CD4-positive, alpha-beta T cell treated with Interleukin-1 beta for 1 hour (primary cell): ENCODE results near the gene CFAP410.
A peak's percentile ranks its signal among the peaks of the same experiment; 100 is the strongest.
"Not testable (repeated sequence)": the region's sequence is repeated elsewhere in the genome, so short reads cannot be mapped to it uniquely, and the experiment has no call there.

Source experiments
- DNase-seq, 2 donors: peaks; one replicate each; pipeline ENCODE4 v3.0.0-alpha.2; 2020 to 2022

The CFAP410 gene

DNA sequence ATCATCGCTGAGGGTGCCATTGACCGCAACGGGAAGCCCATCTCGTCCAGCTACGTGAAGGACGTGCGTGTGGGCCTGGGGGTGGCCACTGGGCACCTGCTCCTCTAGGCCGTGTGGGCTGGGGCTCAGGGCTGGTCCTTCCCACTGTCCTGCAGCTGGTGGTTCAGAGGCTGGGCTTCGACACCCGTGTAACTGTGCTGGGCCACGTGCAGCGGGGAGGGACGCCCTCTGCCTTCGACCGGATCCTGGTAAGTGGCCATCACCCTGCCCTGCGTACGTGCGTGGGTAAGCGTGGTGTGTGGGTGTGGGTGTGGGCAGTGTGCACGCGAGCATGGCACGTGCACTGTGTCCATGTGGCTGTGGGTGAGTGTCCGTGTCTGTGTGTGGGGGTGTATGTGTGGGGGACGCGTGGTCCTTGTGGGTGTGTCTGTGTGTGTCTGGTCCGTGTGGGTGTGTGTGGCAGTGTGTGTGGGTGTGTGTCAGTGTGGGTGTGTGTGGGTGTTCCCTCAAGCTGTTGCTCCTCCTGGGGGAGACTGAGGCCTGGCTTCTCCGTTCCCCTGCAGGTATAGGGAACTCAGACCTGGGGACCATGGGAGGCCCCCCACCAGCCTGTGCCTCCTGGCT, 22.8 kb downstream of the CFAP410 start:
- DNase-seq, result no peak

DNA sequence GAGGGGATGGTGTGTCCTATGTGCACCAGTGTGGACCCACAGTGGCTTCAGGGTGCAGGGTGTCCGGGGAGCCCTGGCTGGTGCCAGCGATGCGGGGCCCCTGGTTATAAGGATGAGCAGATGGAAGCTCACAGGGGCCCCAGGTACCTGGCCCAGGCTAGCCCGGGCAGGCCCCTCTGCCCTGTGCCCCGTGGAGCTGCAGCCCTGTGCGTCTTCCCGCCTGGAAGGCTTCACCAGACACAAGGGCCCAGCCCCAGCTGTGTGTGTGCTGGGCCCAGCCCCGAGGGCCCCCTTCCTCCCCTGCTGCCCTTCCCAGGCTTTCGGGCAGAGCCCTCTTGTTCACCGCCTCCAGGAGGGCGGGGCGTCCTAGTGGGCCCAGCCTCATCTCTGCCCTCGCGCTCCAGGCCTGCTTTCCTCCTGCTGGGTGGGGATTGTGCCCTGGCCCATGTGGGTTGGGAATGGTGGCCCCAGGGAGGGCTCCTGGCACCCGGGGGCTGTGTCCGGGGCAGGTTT, 23.4 kb downstream of the CFAP410 start:
- no peak for DNase-seq

DNA sequence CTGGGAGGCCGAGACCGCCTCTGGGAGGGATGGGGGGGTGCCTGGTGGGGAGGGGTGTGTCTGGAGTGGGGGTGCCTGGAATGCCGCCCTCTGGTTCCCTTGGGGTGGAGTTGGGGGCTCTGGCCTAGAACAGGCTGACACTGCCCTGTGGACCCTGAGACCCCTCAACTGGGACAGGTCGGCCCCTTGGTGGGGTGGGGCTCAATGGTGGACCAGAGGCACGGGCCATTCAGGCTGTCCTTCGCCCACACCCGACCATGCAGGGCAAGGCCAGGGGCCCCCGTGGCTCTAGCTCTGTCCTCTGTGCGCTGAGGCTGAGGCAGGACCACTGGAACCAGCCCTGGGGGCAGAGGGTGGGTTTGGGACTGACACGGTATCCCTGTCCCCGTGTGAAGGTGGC, 24.6 kb downstream of the CFAP410 start:
- no peak for DNase-seq

DNA sequence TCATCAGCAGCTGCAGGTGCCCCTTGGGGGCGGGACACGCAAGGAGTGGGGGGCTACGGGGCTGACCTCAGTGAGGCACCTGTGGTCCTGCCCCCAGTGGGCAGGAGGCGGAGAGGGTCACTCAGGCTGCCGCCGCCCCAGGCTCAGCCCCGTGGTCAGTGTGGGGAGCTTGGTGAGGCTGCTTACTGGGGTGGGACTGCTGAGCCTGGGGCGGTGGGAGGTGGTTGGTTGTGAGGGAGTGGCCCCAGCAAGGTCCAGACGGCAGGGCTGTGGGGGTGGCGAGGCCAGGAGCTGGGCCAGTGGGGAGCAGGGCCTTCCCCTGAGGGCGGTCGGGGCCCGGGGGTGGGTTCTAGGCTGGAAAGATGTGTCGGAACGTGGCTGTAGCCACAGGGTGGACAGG, 25.1 kb downstream of the CFAP410 start:
- DNase-seq, result no peak

DNA sequence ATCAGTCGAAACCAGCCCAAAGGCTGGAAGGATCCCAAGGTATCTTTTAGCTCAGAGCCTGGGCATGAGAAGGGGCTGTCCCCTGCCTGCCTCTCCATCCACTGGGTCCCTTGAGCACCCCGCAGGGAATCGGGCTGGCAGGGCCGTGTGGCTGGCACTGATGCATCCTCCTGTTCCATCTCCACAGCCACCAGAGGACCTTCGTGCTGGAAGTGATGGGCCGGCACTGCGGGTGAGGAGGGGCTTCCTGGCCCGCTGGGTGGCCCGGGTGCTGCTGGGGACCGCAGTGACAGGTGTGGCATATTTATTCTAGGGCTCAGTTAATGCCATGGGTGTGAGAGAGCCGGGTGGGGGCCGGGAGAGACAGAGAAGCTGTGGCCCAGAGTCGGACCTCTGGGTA, 25.7 kb downstream of the CFAP410 start:
- no peak for DNase-seq

- DNase-seq, result no peak
Measured at GRCh38 chr21:44312716-44313115, 26.5 kb downstream of the CFAP410 start.

GRCh38 chr21:44312089-44312488, 27.1 kb downstream of the CFAP410 start:
- no peak for DNase-seq

- DNase-seq, result no peak
Measured at GRCh38 chr21:44310628-44311507, 28.3 kb downstream of the CFAP410 start.

- DNase-seq, result no peak
Measured at GRCh38 chr21:44306936-44307704, 32.1 kb downstream of the CFAP410 start.

GRCh38 chr21:44305691-44306090, 33.5 kb downstream of the CFAP410 start:
- DNase-seq, result no peak

- DNase-seq, result peak; percentile 29 to 54
Measured at GRCh38 chr21:44304877-44305293, 34.3 kb downstream of the CFAP410 start.

DNA sequence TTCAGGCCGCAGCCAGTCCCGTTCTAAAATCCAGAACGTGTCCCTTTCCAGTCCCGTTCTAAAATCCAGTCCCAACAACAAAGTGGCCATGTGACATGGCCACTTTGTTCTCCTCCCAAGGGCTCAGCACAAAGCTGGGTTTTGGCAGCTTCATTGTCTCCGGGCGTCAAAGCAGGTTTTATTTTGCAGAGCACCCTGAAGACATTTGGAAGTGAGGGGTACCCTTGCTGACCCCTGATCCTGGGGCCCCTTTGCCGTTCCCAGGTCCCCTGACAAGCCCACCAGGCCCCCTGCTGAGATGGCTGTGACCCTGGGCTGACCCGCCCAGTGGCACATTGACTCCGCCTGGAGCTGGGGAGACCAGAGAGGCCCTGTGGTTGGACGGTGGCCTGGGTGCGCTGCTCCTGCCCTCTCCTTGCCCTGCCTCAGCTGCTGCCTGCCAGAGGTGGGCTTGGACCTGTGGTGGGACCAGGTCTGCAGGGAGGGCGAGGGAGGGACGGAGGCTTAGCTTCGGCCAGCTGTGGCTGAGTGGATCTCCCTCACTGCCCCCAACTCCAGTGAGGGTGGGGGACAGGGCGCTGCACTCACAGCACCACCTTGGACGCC, 35.1 kb downstream of the CFAP410 start:
- DNase-seq, result no peak

DNA sequence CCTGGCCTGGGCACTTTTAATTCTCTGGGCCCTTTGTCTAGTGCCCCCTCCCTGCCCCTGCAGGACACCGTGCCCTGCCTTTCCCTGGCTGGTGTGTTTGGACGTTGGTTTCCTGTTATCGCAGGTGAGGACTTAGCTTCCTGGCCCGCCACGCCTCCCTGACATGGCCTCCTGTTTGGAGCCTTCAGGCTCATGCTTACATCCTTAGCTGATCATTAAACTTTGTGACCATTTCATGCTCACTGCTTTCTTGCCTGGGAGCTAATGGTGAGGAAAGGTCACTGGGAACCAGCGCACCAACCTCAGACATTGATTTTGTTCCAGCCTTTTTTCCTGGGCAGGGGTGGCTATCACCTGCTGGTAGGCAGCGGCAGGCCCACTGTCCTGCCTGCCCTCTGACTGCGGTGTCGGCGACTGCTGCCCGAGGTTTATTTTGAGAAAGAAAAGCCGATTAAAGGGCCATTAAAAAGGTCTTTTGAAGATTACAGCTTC, 35.7 kb downstream of the CFAP410 start:
- no peak for DNase-seq

- DNase-seq, result not testable (repeated sequence)
Measured at GRCh38 chr21:44302573-44303401, 36.4 kb downstream of the CFAP410 start.

- no peak for DNase-seq
Measured at GRCh38 chr21:44301961-44302406, 37.2 kb downstream of the CFAP410 start.

DNA sequence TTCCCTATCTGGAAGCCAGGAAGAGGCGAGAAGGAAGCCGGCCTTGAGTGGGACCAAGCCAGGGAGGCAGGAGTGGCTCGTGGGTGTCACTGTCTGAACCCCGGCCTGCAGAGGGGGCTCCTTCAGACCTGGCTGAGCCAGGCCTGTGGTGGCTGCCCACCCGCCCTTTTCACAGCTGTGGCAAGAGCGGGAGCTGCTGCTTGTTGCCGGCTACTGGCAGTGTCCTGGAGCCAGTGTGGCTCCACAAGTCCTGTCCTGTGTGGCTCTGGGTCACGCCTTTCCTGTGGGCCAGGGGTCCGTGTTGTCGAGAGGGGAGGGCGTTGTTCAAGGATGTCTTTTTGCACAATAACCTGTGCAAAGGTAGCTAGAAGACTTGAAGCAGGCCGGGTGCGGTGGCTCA, 38.0 kb downstream of the CFAP410 start:
- no peak for DNase-seq

DNA sequence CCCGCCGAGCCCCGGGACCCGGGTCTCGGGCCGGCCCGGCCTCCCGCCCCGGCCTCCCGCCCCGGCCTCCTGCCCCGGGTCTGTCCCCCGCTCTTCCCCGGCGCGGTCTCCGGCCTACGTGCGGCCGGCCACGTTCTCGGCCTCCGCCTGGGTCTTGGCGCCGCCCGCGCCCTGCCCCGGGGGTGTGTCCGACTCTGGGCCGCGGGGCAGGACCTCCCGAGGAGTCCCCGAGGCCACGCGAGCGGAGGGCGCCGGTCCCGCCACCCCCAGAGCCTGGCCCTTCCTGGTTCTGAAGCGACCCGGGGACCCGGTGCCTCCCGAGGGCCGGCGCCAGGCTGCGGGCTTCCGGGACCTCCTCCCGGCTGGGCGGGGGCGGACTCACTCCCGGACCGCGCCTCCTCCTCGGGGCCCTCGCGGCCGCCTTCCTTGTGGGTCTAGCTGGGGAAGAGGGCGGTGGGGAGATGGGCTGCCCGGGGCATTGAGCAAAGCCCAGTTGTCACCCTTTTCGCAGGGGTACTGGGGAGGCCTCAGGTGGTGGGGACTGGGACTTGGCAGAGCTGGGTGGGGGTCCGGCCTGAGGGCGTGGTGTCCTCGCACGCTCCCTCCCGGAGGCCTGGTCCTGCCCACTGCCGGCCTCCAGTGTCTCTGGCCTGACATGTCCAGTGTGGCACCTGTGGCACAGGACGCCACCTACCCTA, 38.8 kb downstream of the CFAP410 start:
- peak; percentile 59 to 64 for DNase-seq

- DNase-seq, result peak; percentile 53 to 69
Measured at GRCh38 chr21:44299458-44300261, 39.5 kb downstream of the CFAP410 start, which contains the start of gene PFKL. Gene PFKL (plus strand): TSS chr21:44300053. CDS start chr21:44300106, 53 bp downstream.

GRCh38 chr21:44299085-44299457, 40.1 kb downstream of the CFAP410 start:
- DNase-seq, result peak in 1 of 2 donors; percentile 18

GRCh38 chr21:44298301-44298700, 40.9 kb downstream of the CFAP410 start:
- peak in 1 of 2 donors; percentile 22 for DNase-seq
